ENCODE measurements around the gene TIGD1. TPM values are rescaled to one million over a fixed set of nuclear protein-coding genes. Genes with fewer than 3 reads are reported as not detected.

TIGD1 gene
- polyA plus RNA-seq, 1 donor (not counting 4 experiments of a cell fraction or from before 2014, with no cell fraction given): 2.3 TPM

GRCh38 chr2:232545511-232546375 is 4.6 kb downstream of the TIGD1 start:
- H2AFZ ChIP-seq (ENCODE audit: control insufficient read depth, low read length): no peak overlapping the region
- H3K36me3 ChIP-seq (ENCODE audit: control insufficient read depth in 2 of 2, extremely low read depth in 1 of 2, insufficient read depth in 2 of 2, low read length in 2 of 2): peaks cover 0 to 8% of the 10 kb centered on the region in 2 experiments
- H3K9me1 ChIP-seq (ENCODE audit: control insufficient read depth, extremely low read depth, insufficient read depth, low read length): no peaks in the 10 kb centered on the region
- H4K20me1 ChIP-seq (ENCODE audit: control insufficient read depth, extremely low read depth, insufficient read depth, low read length): peaks cover 8% of the 10 kb centered on the region
- H3K4me3 ChIP-seq (ENCODE audit: control insufficient read depth in 2 of 3, extremely low read depth in 1 of 3, insufficient read depth in 2 of 3, low read depth in 1 of 3, low read length in 3 of 3): no peak overlapping the region
- H3K27me3 ChIP-seq (ENCODE audit: control insufficient read depth, extremely low read depth, insufficient read depth, low read length): no peaks in the 10 kb centered on the region
- H3K4me1 ChIP-seq (ENCODE audit: control insufficient read depth, extremely low read depth, insufficient read depth, low read length): peaks cover 3% of the 10 kb centered on the region
- H3K27ac ChIP-seq (ENCODE audit: control insufficient read depth, insufficient read depth, low read length): no peak overlapping the region
- no peak for FAIRE-seq
- dilution Hi-C loops (cut with MboI; ENCODE audit: extremely low pct_ligation_motif_present, low sequenced_read_pairs): no loop called here
- TF ChIP-seq CTCF (optimal IDR thresholded peaks at IDR 0.05 in 1 of 3, IDR thresholded peaks at IDR 0.05 in 1 of 3, conservative IDR thresholded peaks at IDR 0.05 in 1 of 3; ENCODE audit: extremely low read depth in 1 of 3, insufficient read depth in 2 of 3, low read length in 3 of 3) (no peak), EZH2 (IDR thresholded peaks at IDR 0.05; ENCODE audit: low read length) (no peak)
- peaks cover 24% of the 10 kb centered on the region for H3K79me2 ChIP-seq (ENCODE audit: control insufficient read depth, insufficient read depth, low read length)
- H3K4me2 ChIP-seq (ENCODE audit: control insufficient read depth, extremely low read depth, insufficient read depth, low read depth, low read length): no peak overlapping the region
- no peak for DNase-seq (ENCODE audit: low read depth, low spot score)
- H3K9ac ChIP-seq (ENCODE audit: control insufficient read depth, extremely low read depth, insufficient read depth, low read length): no peak overlapping the region
- H3K9me3 ChIP-seq (ENCODE audit: control insufficient read depth, low read depth, low read length): no peaks in the 10 kb centered on the region

GRCh38 chr2:232544674-232545073 is 5.7 kb downstream of the TIGD1 start:
- Histone ChIP-seq H3K27ac (ENCODE audit: control insufficient read depth, insufficient read depth, low read length) (no peak overlapping the region), H3K36me3 (ENCODE audit: control insufficient read depth in 2 of 2, extremely low read depth in 1 of 2, insufficient read depth in 2 of 2, low read length in 2 of 2) (peaks cover 0 to 8% of the 10 kb centered on the region in 2 experiments), H3K9me1 (ENCODE audit: control insufficient read depth, extremely low read depth, insufficient read depth, low read length) (no peaks in the 10 kb centered on the region), H4K20me1 (ENCODE audit: control insufficient read depth, extremely low read depth, insufficient read depth, low read length) (peaks cover 8% of the 10 kb centered on the region), H2AFZ (ENCODE audit: control insufficient read depth, low read length) (no peak overlapping the region), H3K4me3 (ENCODE audit: control insufficient read depth in 2 of 3, extremely low read depth in 1 of 3, insufficient read depth in 2 of 3, low read depth in 1 of 3, low read length in 3 of 3) (no peak overlapping the region), H3K9ac (ENCODE audit: control insufficient read depth, extremely low read depth, insufficient read depth, low read length) (no peak overlapping the region), H3K4me2 (ENCODE audit: control insufficient read depth, extremely low read depth, insufficient read depth, low read depth, low read length) (no peak overlapping the region), H3K27me3 (ENCODE audit: control insufficient read depth, extremely low read depth, insufficient read depth, low read length) (no peaks in the 10 kb centered on the region), H3K4me1 (ENCODE audit: control insufficient read depth, extremely low read depth, insufficient read depth, low read length) (peaks cover 2% of the 10 kb centered on the region), H3K79me2 (ENCODE audit: control insufficient read depth, insufficient read depth, low read length) (peaks cover 17% of the 10 kb centered on the region), H3K9me3 (ENCODE audit: control insufficient read depth, low read depth, low read length) (no peaks in the 10 kb centered on the region)
- TF ChIP-seq EZH2 (IDR thresholded peaks at IDR 0.05; ENCODE audit: low read length) (no peak), CTCF (optimal IDR thresholded peaks at IDR 0.05 in 1 of 3, IDR thresholded peaks at IDR 0.05 in 1 of 3, conservative IDR thresholded peaks at IDR 0.05 in 1 of 3; ENCODE audit: extremely low read depth in 1 of 3, insufficient read depth in 2 of 3, low read length in 3 of 3) (no peak)
- no peak for DNase-seq (ENCODE audit: low read depth, low spot score)
- dilution Hi-C loops (cut with MboI; ENCODE audit: extremely low pct_ligation_motif_present, low sequenced_read_pairs): no loop called here
- FAIRE-seq: no peak

Data from keratinocyte (primary cell).